ENCODE results near the gene CANX. TPM values are rescaled to one million over a fixed set of nuclear protein-coding genes. Genes with fewer than 3 reads are reported as not detected.
"Not testable (repeated sequence)": the region's sequence is repeated elsewhere in the genome, so short reads cannot be mapped to it uniquely, and the experiment has no call there.

CANX gene
- total RNA-seq, 1 donor from 2014 or later: 633 TPM

- DNase-seq (ENCODE audit: low read depth, low spot score): peak; percentile 97
These were observed 503 bp upstream of the CANX start for GRCh38 chr5:179697993-179698934.

GRCh38 chr5:179699616-179700237 lies 960 bp downstream of the CANX start:
- DNase-seq (ENCODE audit: low read depth, low spot score): no peak

GRCh38 chr5:179700401-179700918 lies 1.7 kb downstream of the CANX start:
- no peak for DNase-seq (ENCODE audit: low read depth, low spot score)

GRCh38 chr5:179716286-179716685 lies 17.5 kb downstream of the CANX start:
- DNase-seq (ENCODE audit: low read depth, low spot score): no peak

GRCh38 chr5:179720222-179720621 lies 21.5 kb downstream of the CANX start:
- no peak for DNase-seq (ENCODE audit: low read depth, low spot score)

GRCh38 chr5:179724163-179724562 lies 25.4 kb downstream of the CANX start:
- DNase-seq (ENCODE audit: low read depth, low spot score): no peak

- DNase-seq (ENCODE audit: low read depth, low spot score): no peak
These were observed 28.3 kb downstream of the CANX start for GRCh38 chr5:179727106-179727505.

- no peak for DNase-seq (ENCODE audit: low read depth, low spot score)
These were observed 30.5 kb downstream of the CANX start for GRCh38 chr5:179729303-179729702.

- no peak for DNase-seq (ENCODE audit: low read depth, low spot score)
These were observed 31.0 kb downstream of the CANX start for GRCh38 chr5:179729727-179730126.

GRCh38 chr5:179730356-179730755 lies 31.6 kb downstream of the CANX start:
- no peak for DNase-seq (ENCODE audit: low read depth, low spot score)

GRCh38 chr5:179730852-179731251 lies 32.1 kb downstream of the CANX start:
- no peak for DNase-seq (ENCODE audit: low read depth, low spot score)

GRCh38 chr5:179731791-179732411 lies 33.1 kb downstream of the CANX start:
- peak; percentile 35 for DNase-seq (ENCODE audit: low read depth, low spot score)

GRCh38 chr5:179732412-179732917 lies 33.7 kb downstream of the CANX start, which contains the start of gene MAML1:
MAML1 (plus strand) TSS chr5:179732822; CDS start chr5:179733113, 291 bp downstream.
- peak; percentile 99 for DNase-seq (ENCODE audit: low read depth, low spot score)

GRCh38 chr5:179732918-179733771 lies 34.4 kb downstream of the CANX start:
- no peak for DNase-seq (ENCODE audit: low read depth, low spot score)

- DNase-seq (ENCODE audit: low read depth, low spot score): no peak
These were observed 35.0 kb downstream of the CANX start for GRCh38 chr5:179733772-179734126.

GRCh38 chr5:179734536-179735164 lies 35.9 kb downstream of the CANX start:
- DNase-seq (ENCODE audit: low read depth, low spot score): no peak

- no peak for DNase-seq (ENCODE audit: low read depth, low spot score)
These were observed 40.0 kb downstream of the CANX start for GRCh38 chr5:179738742-179739141.

- not testable (repeated sequence) for DNase-seq (ENCODE audit: low read depth, low spot score)
These were observed 45.3 kb downstream of the CANX start for GRCh38 chr5:179744106-179744505.

GRCh38 chr5:179746872-179747271 lies 48.1 kb downstream of the CANX start:
- DNase-seq (ENCODE audit: low read depth, low spot score): no peak

GRCh38 chr5:179747811-179748210 lies 49.0 kb downstream of the CANX start:
- no peak for DNase-seq (ENCODE audit: low read depth, low spot score)
